Head of caudate nucleus (tissue), 42 donors: ENCODE measurements around the gene CENPB.

Experiments used
- DNase-seq, 42 donors: peaks; one replicate each; pipeline versions ENCODE4 v3.0.0 to v3.0.0-alpha.2; 2020 to 2021; ENCODE audit warnings: mixed read lengths in 7 of 42
- intact Hi-C: fragments of 100-400 bp; cut with DNase I; formaldehyde crosslinking; loops from one replicate; pipeline ENCODE4 v1.15.0; 2022

Gene CENPB

GRCh38 chr20:3781153-3781910 lies 5.2 kb downstream of the CENPB start, which contains the start of gene SPEF1:
TSS of gene SPEF1 (minus strand) at chr20:3781448. CDS start at chr20:3781287, 161 bp downstream.
- intact Hi-C loops = loop anchor here (10.0 kb wide), 1 partner anchor 233 kb away; the partner anchor contains the start of gene RNF24
- DNase-seq = peak; percentile 63 to 95 (median 85)

- intact Hi-C loops = no loop called here
- DNase-seq = peak in 37 of 42 donors; percentile 38 to 87 (median 68)
Observed at GRCh38 chr20:3778976-3779375, 7.6 kb downstream of the CENPB start.

- intact Hi-C loops = no loop called here
- peak in 17 of 42 donors; percentile 31 to 70 (median 54) for DNase-seq
Observed at GRCh38 chr20:3777716-3778629, 8.6 kb downstream of the CENPB start.

GRCh38 chr20:3777381-3777715 lies 9.2 kb downstream of the CENPB start:
- DNase-seq = no peak
- intact Hi-C loops = no loop called here

GRCh38 chr20:3775457-3776108 lies 11.0 kb downstream of the CENPB start:
- intact Hi-C loops = no loop called here
- no peak for DNase-seq

- intact Hi-C loops = no loop called here
- no peak for DNase-seq
Observed at GRCh38 chr20:3771552-3772058, 14.9 kb downstream of the CENPB start.

- intact Hi-C loops = loop anchor here (2.0 kb wide), 1 partner anchor 52 kb away; the partner anchor contains the start of gene AP5S1
- peak; percentile 77 to 96 (median 90) for DNase-seq
Observed at GRCh38 chr20:3768342-3769130, 18.0 kb downstream of the CENPB start.

GRCh38 chr20:3767427-3768341 lies 18.9 kb downstream of the CENPB start, which contains the start of gene ADISSP:
TSS of gene ADISSP (minus strand) at chr20:3767753. CDS start at chr20:3760100, 7,653 bp downstream.
- intact Hi-C loops = loop anchor here (2.0 kb wide), 1 partner anchor 53 kb away; the partner anchor contains the start of gene AP5S1

GRCh38 chr20:3767110-3767426 lies 19.5 kb downstream of the CENPB start:
- intact Hi-C loops = no loop called here
- DNase-seq = peak in 1 of 42 donors; percentile 43

More at GRCh38 chr20:3767427-3768341, 18.9 kb downstream of the CENPB start, which contains the start of gene ADISSP:
- DNase-seq = peak; percentile 98 to 100 (median 99)

GRCh38 chr20:3766422-3767109 lies 20.0 kb downstream of the CENPB start:
- intact Hi-C loops = no loop called here
- DNase-seq = no peak

GRCh38 chr20:3765171-3765882 lies 21.2 kb downstream of the CENPB start:
- intact Hi-C loops = no loop called here
- DNase-seq = no peak

GRCh38 chr20:3764659-3765058 lies 21.9 kb downstream of the CENPB start:
- intact Hi-C loops = no loop called here
- no peak for DNase-seq

GRCh38 chr20:3763671-3764601 lies 22.6 kb downstream of the CENPB start:
- intact Hi-C loops = no loop called here
- no peak for DNase-seq

- DNase-seq = no peak
- intact Hi-C loops = no loop called here
Observed at GRCh38 chr20:3760655-3761348, 25.7 kb downstream of the CENPB start.
